ENCODE results near the gene AKR1C1.
"Not testable (repeated sequence)": the region's sequence is repeated elsewhere in the genome, so short reads cannot be mapped to it uniquely, and the experiment has no call there.

- TF ChIP-seq CTCF (IDR thresholded peaks at IDR 0.05); EZH2 (IDR thresholded peaks at IDR 0.05; ENCODE audit: borderline replicate concordance, insufficient read depth, low read depth, low read length, poor library complexity, severe bottlenecking): not testable (repeated sequence)
Measured at GRCh38 chr10:4940073-4940428, 23.2 kb upstream of the AKR1C1 start.
